HG03139 (cell line): ENCODE measurements around the gene GIN1.
"Not testable (repeated sequence)": the region's sequence is repeated elsewhere in the genome, so short reads cannot be mapped to it uniquely, and the experiment has no call there.

Source experiments
- ATAC-seq: cut with Tn5 transposase; IDR thresholded peaks from one replicate; pipeline ENCODE4 v1.9.1; 2021; ENCODE audit not compliant: unreplicated experiment

The GIN1 gene, protein sequence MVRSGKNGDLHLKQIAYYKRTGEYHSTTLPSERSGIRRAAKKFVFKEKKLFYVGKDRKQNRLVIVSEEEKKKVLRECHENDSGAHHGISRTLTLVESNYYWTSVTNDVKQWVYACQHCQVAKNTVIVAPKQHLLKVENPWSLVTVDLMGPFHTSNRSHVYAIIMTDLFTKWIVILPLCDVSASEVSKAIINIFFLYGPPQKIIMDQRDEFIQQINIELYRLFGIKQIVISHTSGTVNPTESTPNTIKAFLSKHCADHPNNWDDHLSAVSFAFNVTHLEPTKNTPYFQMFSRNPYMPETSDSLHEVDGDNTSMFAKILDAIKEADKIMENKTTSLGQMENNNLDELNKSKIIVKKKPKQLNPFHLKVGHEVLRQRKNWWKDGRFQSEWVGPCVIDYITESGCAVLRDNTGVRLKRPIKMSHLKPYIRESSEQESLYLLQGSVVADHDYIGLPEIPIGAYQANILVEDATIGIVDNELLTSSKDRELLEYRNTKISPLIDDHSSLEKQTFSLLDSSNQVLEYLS

GRCh38 chr5:103119765-103120606 lies at the start of gene GIN1, which contains the start of gene PPIP5K2:
TSS of gene GIN1 (minus strand) at chr5:103120138. CDS start at chr5:103108707, 11,431 bp downstream.
TSS of gene PPIP5K2 (plus strand) at chr5:103120301. CDS start at chr5:103129590, 9,289 bp downstream.
- peak; percentile 87 for ATAC-seq

- ATAC-seq, result no peak
Observed at GRCh38 chr5:103166706-103167105, 46.8 kb upstream of the GIN1 start.

DNA sequence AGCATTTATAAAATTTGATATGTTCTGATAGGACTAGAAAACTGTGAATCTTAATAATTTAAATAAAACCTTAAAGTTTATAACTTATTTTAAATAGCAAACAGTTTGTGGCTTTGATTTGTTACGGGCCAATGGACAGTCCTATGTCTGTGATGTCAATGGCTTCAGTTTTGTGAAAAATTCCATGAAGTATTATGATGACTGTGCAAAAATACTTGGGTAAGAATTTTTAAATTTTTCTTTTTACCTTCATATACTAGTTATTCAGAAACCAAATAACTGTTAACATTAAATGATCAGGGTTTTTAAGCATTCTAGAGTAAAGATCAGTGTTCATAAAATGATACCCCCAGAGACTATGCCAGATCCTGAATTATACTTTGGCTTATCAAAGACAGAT lies 31.2 kb upstream of the GIN1 start:
- ATAC-seq, result no peak

GRCh38 chr5:103148213-103148612 lies 28.3 kb upstream of the GIN1 start:
- ATAC-seq, result no peak

GRCh38 chr5:103145196-103145595 lies 25.3 kb upstream of the GIN1 start:
- no peak for ATAC-seq

DNA sequence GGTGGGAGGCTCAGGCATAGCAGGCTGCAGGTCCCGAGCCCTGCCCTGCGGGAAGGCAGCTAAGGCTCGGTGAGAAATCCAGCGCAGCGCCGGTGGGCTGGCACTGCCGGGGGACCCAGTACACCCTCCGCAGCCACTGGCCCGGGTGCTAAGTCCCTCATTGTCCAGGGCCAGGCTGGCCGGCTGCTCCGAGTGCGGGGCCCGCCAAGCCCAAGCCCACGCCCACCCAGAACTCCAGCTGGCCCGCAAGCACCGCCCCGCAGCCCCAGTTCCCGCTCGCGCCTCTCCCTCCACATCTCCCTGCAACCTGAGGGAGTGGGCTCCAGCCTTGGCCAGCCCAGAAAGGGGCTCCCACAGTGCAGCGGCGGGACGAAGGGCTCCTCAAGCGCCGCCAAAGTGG lies 22.2 kb upstream of the GIN1 start:
- ATAC-seq, result not testable (repeated sequence)

DNA sequence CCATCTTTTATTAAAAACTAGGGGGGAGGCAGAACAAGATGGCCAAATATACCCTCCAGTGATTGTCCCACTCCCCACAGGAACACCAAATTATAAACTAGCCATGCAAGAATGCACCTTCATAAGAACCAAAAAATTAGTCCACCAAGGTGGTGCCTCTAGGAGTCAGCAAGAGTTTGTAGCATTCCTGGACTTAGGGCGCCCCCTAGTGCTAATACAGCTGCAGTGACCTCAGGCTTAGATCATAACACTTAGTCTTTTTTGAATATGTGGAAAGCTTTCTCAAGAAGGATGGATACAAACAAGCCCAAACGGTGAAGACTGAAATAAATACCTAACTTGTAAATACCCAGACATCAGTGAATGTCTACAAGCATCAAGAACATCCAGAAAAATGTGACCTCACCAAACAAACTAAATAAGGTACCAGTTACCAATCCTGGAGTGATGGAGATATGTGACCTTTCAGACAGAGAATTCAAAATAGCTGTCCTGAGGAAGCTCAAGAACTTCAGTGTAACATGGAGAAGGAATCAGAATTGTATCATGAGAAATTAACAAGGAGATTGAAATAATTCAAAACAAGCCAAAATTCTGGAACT lies 19.4 kb upstream of the GIN1 start:
- ATAC-seq, result peak; percentile 93

GRCh38 chr5:103138202-103138690 lies 18.3 kb upstream of the GIN1 start:
- no peak for ATAC-seq

GRCh38 chr5:103135461-103135860 lies 15.5 kb upstream of the GIN1 start:
- no peak for ATAC-seq

GRCh38 chr5:103133231-103133630 lies 13.3 kb upstream of the GIN1 start:
- ATAC-seq, result no peak

- no peak for ATAC-seq
Observed at GRCh38 chr5:103132684-103133083, 12.7 kb upstream of the GIN1 start.

DNA sequence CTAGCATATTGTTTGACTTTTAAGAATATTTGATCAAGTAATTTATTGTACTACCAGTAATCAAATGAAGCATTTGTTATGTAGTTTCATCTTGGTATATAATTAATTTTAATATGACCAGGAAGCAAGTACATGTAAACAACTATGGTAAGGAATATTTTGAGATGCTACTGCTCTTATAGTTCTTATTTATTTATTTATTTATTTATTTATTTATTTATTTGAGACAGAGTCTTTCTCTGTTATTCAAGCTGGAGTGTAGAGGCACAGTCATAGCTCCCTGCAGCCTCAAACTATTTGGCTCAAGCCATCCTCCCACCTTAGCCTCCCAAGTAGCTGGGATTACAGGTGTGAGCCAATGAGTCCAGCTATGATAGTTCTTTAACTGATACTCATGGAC lies 8.3 kb upstream of the GIN1 start:
- no peak for ATAC-seq

GRCh38 chr5:103127292-103127817 lies 7.4 kb upstream of the GIN1 start:
- no peak for ATAC-seq

DNA sequence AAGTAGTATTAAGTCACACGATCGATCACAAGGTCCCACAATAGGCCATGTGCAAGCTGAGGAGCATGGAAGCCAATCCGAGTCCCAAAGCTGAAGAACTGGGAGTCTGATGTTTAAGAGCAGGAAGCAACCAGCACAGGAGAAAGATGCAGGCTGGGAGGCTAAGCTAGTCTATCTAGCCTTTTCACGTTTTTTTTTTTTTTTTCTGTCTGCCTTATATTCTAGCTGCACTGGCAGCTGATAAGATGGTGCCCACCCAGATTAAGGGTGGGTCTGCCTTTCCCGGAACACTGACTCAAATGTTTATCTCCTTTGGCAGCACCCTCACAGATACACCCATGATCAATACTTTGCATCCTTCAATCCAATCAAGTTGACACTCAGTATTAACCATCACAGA lies 6.6 kb upstream of the GIN1 start:
- no peak for ATAC-seq

- ATAC-seq, result no peak
Observed at GRCh38 chr5:103122242-103122641, 2.3 kb upstream of the GIN1 start.

DNA sequence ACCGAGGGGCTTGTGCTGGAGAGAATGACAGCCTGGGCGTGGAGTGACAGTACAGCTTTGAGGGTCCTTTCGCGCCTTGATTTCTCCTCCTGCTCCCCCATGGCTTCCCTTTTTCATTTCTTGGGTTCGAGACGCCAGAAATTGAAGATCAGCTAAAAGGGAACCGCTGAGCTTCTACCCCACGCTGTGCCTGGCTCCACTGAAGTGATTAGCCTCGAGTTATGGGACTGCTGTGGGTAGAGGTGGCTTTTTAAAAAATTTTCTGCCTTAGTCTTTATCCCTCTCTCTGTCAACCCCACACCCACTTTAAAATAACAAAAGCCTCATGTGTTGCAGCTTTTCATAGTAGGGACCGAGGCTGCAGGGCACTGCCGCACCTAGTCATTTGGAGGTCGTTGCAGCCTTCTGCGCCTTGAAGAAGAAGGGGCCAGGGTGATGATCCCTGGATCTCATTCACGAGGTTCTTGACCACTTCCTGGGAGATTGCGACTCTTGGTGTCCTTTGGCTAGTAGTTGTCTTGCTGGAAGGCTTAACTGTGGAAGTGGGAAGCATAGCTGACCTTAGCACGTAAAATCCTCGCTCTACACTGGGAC lies 766 bp upstream of the GIN1 start:
- ATAC-seq, result no peak

DNA sequence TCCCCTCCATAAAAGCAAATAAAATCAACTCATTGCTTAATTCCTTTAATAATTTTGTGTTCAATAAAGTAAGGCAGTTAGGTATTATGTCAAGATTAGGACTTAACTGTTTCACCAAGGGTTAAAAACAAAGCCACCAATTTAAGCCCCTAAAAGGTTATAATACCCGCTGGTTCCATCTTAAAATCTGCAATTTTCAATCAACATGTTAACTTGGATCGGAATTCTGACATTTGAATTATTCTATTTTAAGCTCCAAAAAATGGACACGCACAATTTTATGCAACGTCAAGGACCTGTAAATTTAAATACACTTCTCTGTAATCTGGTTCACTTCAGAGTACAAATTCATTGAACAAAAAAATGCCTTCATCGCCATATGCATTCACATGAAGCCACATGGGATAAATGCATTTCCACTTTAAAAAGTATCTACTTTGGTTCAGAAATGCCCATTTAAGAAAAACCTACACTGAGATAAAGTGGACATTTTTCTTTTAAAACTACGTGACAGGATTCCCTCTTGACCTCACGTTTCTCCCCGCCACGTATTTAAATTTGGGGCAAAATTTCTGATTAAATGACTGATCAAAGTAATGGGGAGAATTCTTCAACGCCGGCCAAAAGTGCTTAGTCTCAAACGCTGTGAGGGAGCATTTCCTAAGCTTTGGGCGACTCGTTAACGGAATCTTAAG lies 721 bp downstream of the GIN1 start:
- ATAC-seq, result no peak

- ATAC-seq, result no peak
Observed at GRCh38 chr5:103117471-103117991, 2.4 kb downstream of the GIN1 start.

- ATAC-seq, result no peak
Observed at GRCh38 chr5:103114440-103114839, 5.5 kb downstream of the GIN1 start.

GRCh38 chr5:103112910-103113309 lies 7.0 kb downstream of the GIN1 start:
- ATAC-seq, result no peak
